GM19025 (cell line): ENCODE measurements around the gene C17orf107.
"Not testable (repeated sequence)": the region's sequence is repeated elsewhere in the genome, so short reads cannot be mapped to it uniquely, and the experiment has no call there.

Experiments used
- ATAC-seq: cut with Tn5 transposase; IDR thresholded peaks from one replicate; pipeline ENCODE4 v1.9.1; 2021; ENCODE audit warnings: mild to moderate bottlenecking, low read depth, moderate library complexity; ENCODE audit not compliant: unreplicated experiment

Gene C17orf107

GRCh38 chr17:4899341-4900230 lies at the start of gene C17orf107:
C17orf107 (plus strand) TSS chr17:4899536; CDS start chr17:4899763, 227 bp downstream.
- ATAC-seq = peak; percentile 59

GRCh38 chr17:4850246-4850645 lies 49.1 kb upstream of the C17orf107 start:
- ATAC-seq = no peak

- no peak for ATAC-seq
Observed at GRCh38 chr17:4851084-4851483, 48.3 kb upstream of the C17orf107 start.

GRCh38 chr17:4852567-4853207 lies 46.6 kb upstream of the C17orf107 start:
- ATAC-seq = no peak

- no peak for ATAC-seq
Observed at GRCh38 chr17:4853208-4853671, 46.1 kb upstream of the C17orf107 start.

GRCh38 chr17:4854111-4854681 lies 45.1 kb upstream of the C17orf107 start:
- ATAC-seq = no peak

GRCh38 chr17:4856271-4856936 lies 42.9 kb upstream of the C17orf107 start:
- no peak for ATAC-seq

GRCh38 chr17:4856937-4857314 lies 42.4 kb upstream of the C17orf107 start:
- no peak for ATAC-seq

- not testable (repeated sequence) for ATAC-seq
Observed at GRCh38 chr17:4857347-4857746, 42.0 kb upstream of the C17orf107 start.

GRCh38 chr17:4858068-4858881 lies 41.1 kb upstream of the C17orf107 start:
- ATAC-seq = no peak

GRCh38 chr17:4858882-4859260 lies 40.5 kb upstream of the C17orf107 start:
- no peak for ATAC-seq

GRCh38 chr17:4859816-4860625 lies 39.3 kb upstream of the C17orf107 start:
- no peak for ATAC-seq

GRCh38 chr17:4860651-4861050 lies 38.7 kb upstream of the C17orf107 start:
- ATAC-seq = no peak

GRCh38 chr17:4861052-4861451 lies 38.3 kb upstream of the C17orf107 start:
- no peak for ATAC-seq

GRCh38 chr17:4862720-4863119 lies 36.6 kb upstream of the C17orf107 start:
- no peak for ATAC-seq

GRCh38 chr17:4863321-4863720 lies 36.0 kb upstream of the C17orf107 start:
- ATAC-seq = no peak

GRCh38 chr17:4867535-4867934 lies 31.8 kb upstream of the C17orf107 start:
- ATAC-seq = not testable (repeated sequence)

- ATAC-seq = not testable (repeated sequence)
Observed at GRCh38 chr17:4869058-4869998, 30.0 kb upstream of the C17orf107 start.
